Neural progenitor cell (in vitro differentiated cells): ENCODE results near the gene RGS10. TPM values are rescaled to one million over a fixed set of nuclear protein-coding genes. Genes with fewer than 3 reads are reported as not detected.

Source experiments
- DNase-seq: peaks from one replicate; pipeline ENCODE4 v3.0.0-alpha.2; 2016; ENCODE audit warnings: low spot score
- H2AFZ ChIP-seq: fragments of 200-600 bp; sonication (generic); replicated peaks from 2 replicates; pipeline ENCODE4 v1.6.1; 2016; ENCODE audit warnings: antibody characterized with exemption
- H3F3A ChIP-seq: fragments of 200-600 bp; sonication (generic); 2 replicates; pipeline ENCODE4 v1.6.1; 2016; ENCODE audit warnings: antibody characterized with exemption, low read depth
- H3K27ac ChIP-seq: fragments of 200-600 bp; sonication (generic); 2 replicates; pipeline ENCODE4 v1.5.1; 2016; ENCODE audit warnings: mild to moderate bottlenecking
- H3K27me3 ChIP-seq: fragments of 200-600 bp; sonication (generic); 2 replicates; pipeline ENCODE4 v1.6.1; 2016; ENCODE audit warnings: mild to moderate bottlenecking, moderate library complexity
- H3K36me3 ChIP-seq: fragments of 200-600 bp; sonication (generic); 2 replicates; pipeline ENCODE4 v1.5.1; 2016
- H3K4me1 ChIP-seq: fragments of 200-600 bp; sonication (generic); 2 replicates; pipeline ENCODE4 v1.6.1; 2016; ENCODE audit warnings: mixed run types
- H3K4me2 ChIP-seq: fragments of 200-600 bp; sonication (generic); 2 replicates; pipeline ENCODE4 v1.6.1; 2016
- H3K4me3 ChIP-seq: fragments of 200-600 bp; sonication (generic); 2 replicates; pipeline ENCODE4 v1.5.1; 2016
- H3K79me2 ChIP-seq: fragments of 200-600 bp; sonication (generic); 2 replicates; pipeline ENCODE4 v1.6.1; 2016; ENCODE audit warnings: low read depth
- H3K9ac ChIP-seq: fragments of 200-600 bp; sonication (generic); 2 replicates; pipeline ENCODE4 v1.6.1; 2016
- H3K9me3 ChIP-seq: fragments of 200-600 bp; sonication (generic); 2 replicates; pipeline ENCODE4 v1.5.1; 2016; ENCODE audit warnings: low read depth
- H4K20me1 ChIP-seq: fragments of 200-600 bp; sonication (generic); 2 replicates; pipeline ENCODE4 v1.6.1; 2016; ENCODE audit warnings: low read depth
- H3K27ac Mint-ChIP-seq: 3 replicates; pipeline ENCODE4 v1.8.0; 2021; ENCODE audit warnings: mixed read lengths
- H3K27me3 Mint-ChIP-seq: 2 replicates; pipeline ENCODE4 v1.8.0; 2022; ENCODE audit warnings: low read depth, mild to moderate bottlenecking, inconsistent platforms, moderate library complexity, mixed read lengths; ENCODE audit not compliant: insufficient read depth
- H3K36me3 Mint-ChIP-seq: 3 replicates; pipeline ENCODE4 v1.8.0; 2021; ENCODE audit warnings: mixed read lengths
- H3K4me1 Mint-ChIP-seq: 3 replicates; pipeline ENCODE4 v1.8.0; 2021; ENCODE audit warnings: mixed read lengths
- H3K4me3 Mint-ChIP-seq: 3 replicates; pipeline ENCODE4 v1.8.0; 2021; ENCODE audit warnings: mild to moderate bottlenecking, moderate library complexity, mixed read lengths
- H3K9me3 Mint-ChIP-seq: 3 replicates; pipeline ENCODE4 v1.8.0; 2020; ENCODE audit warnings: mixed read lengths
- CTCF ChIP-seq: fragments of 200-600 bp; sonication (generic); IDR thresholded peaks from 2 replicates; pipeline ENCODE4 v1.5.1; 2017; ENCODE audit warnings: antibody characterized with exemption, mild to moderate bottlenecking
- EZH2 ChIP-seq: fragments of 200-600 bp; sonication (generic); IDR thresholded peaks from 2 replicates; pipeline ENCODE4 v1.6.1; 2017; ENCODE audit warnings: antibody characterized with exemption, mild to moderate bottlenecking, moderate library complexity
- EZH2phosphoT487 ChIP-seq: fragments of 200-600 bp; sonication (generic); IDR thresholded peaks from 2 replicates; pipeline ENCODE4 v1.6.1; 2017; ENCODE audit warnings: antibody characterized with exemption
- total RNA-seq: library from RNA; depleted of rRNA; stranded (reverse); fragments of >200 nt; gene quantifications from 2 replicates; pipeline ENCODE4 v1.2.3, GENCODE V29; 2015; ENCODE audit warnings: low replicate concordance

Gene RGS10
- total RNA-seq, 1 donor from 2014 or later, result 12.0 TPM

DNA sequence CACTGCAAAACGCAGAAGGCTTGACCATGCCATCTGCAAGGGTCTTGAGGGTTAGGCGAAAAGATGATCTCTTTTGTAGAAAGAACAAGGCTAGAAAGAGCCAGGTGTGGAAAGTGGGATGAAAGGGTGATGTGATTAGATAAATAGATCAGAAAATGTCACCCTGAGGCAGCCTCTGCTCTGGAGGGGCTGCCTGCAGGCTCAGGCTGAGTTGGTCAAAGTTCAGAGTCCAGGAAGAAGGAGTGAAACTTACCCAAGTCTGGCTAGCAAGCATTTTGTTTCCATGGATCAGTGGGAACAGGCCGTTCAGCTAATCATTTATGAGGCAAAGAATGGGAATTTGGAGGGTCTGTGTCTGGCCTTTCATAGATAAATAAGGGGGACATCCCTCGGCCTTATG, 79.7 kb downstream of the RGS10 start:
- no peaks in the 10 kb centered on the region for H3F3A ChIP-seq
- no peak for DNase-seq
- no peaks in the 10 kb centered on the region for H3K36me3 ChIP-seq
- no peaks in the 10 kb centered on the region for H3K79me2 ChIP-seq
- H3K9ac ChIP-seq, result no peak overlapping the region
- no peaks in the 10 kb centered on the region for H3K4me1 ChIP-seq
- TF ChIP-seq CTCF (no peak), EZH2phosphoT487 (no peak), EZH2 (no peak)
- no peaks in the 10 kb centered on the region for H3K27me3 Mint-ChIP-seq
- no peak overlapping the region for H3K4me3 Mint-ChIP-seq
- peaks cover 8% of the 10 kb centered on the region for H3K9me3 Mint-ChIP-seq
- H3K27me3 ChIP-seq, result no peaks in the 10 kb centered on the region
- H3K4me1 Mint-ChIP-seq, result no peaks in the 10 kb centered on the region
- H4K20me1 ChIP-seq, result no peaks in the 10 kb centered on the region
- H3K27ac Mint-ChIP-seq, result no peak overlapping the region
- H3K4me2 ChIP-seq, result no peak overlapping the region
- no peak overlapping the region for H2AFZ ChIP-seq
- no peak overlapping the region for H3K4me3 ChIP-seq
- H3K36me3 Mint-ChIP-seq, result peaks cover 2% of the 10 kb centered on the region
- no peaks in the 10 kb centered on the region for H3K9me3 ChIP-seq
- H3K27ac ChIP-seq, result no peak overlapping the region

GRCh38 chr10:119461923-119462322, 80.6 kb downstream of the RGS10 start:
- Histone ChIP-seq H3K9me3 (no peaks in the 10 kb centered on the region), H3F3A (no peaks in the 10 kb centered on the region), H3K4me1 (no peaks in the 10 kb centered on the region), H4K20me1 (no peaks in the 10 kb centered on the region), H3K4me3 (no peak overlapping the region), H3K79me2 (no peaks in the 10 kb centered on the region), H3K36me3 (no peaks in the 10 kb centered on the region), H2AFZ (no peak overlapping the region), H3K4me2 (no peak overlapping the region), H3K27ac (no peak overlapping the region), H3K9ac (no peak overlapping the region), H3K27me3 (no peaks in the 10 kb centered on the region)
- Mint-ChIP-seq H3K4me1 (no peaks in the 10 kb centered on the region), H3K9me3 (peaks cover 8% of the 10 kb centered on the region), H3K27ac (no peak overlapping the region), H3K4me3 (no peak overlapping the region), H3K36me3 (peaks cover 2% of the 10 kb centered on the region), H3K27me3 (no peaks in the 10 kb centered on the region)
- no peak for TF ChIP-seq EZH2phosphoT487
- no peak for TF ChIP-seq EZH2
- TF ChIP-seq CTCF, result no peak
- DNase-seq, result no peak

- Mint-ChIP-seq H3K36me3 (peaks cover 2% of the 10 kb centered on the region), H3K9me3 (peaks cover 8% of the 10 kb centered on the region), H3K27me3 (no peaks in the 10 kb centered on the region), H3K4me3 (no peak overlapping the region), H3K27ac (no peak overlapping the region), H3K4me1 (no peaks in the 10 kb centered on the region)
- no peak for DNase-seq
- Histone ChIP-seq H3K27me3 (no peaks in the 10 kb centered on the region), H3K9me3 (no peaks in the 10 kb centered on the region), H3K4me2 (no peak overlapping the region), H3F3A (no peaks in the 10 kb centered on the region), H2AFZ (no peak overlapping the region), H3K4me3 (no peak overlapping the region), H3K9ac (no peak overlapping the region), H3K4me1 (no peaks in the 10 kb centered on the region), H3K27ac (no peak overlapping the region), H3K79me2 (no peaks in the 10 kb centered on the region), H4K20me1 (no peaks in the 10 kb centered on the region), H3K36me3 (no peaks in the 10 kb centered on the region)
- TF ChIP-seq EZH2 (no peak), EZH2phosphoT487 (no peak), CTCF (no peak)
Observed at GRCh38 chr10:119461380-119461779, 81.1 kb downstream of the RGS10 start.
